Esophagus muscularis mucosa (tissue), 4 donors: ENCODE data around the gene CYB5R3. TPM values are rescaled to one million over a fixed set of nuclear protein-coding genes. Genes with fewer than 3 reads are reported as not detected.
A peak's percentile ranks its signal among the peaks of the same experiment; 100 is the strongest.

Experiments
- DNase-seq: peaks from one replicate; pipeline ENCODE4 v3.0.0-alpha.2; 2017; ENCODE audit errors: extremely low spot score
- H3K27ac ChIP-seq, 4 donors: fragments of 200-600 bp; sonication (generic); replicated peaks in 1 of 4; 1 replicate in 3 of 4; 2 replicates in 1 of 4; pipeline ENCODE4 v1.5.1; 2016 to 2019; ENCODE audit warnings: mild to moderate bottlenecking in 1 of 4
- H3K27me3 ChIP-seq, 4 donors: fragments of 200-600 bp; sonication (generic); one replicate each; pipeline versions ENCODE4 v1.5.1 to v1.6.0; 2016 to 2019
- H3K36me3 ChIP-seq, 4 donors: fragments of 200-600 bp; sonication (generic); one replicate each; pipeline ENCODE4 v1.5.1; 2016 to 2019
- H3K4me1 ChIP-seq, 4 donors: fragments of 200-600 bp; sonication (generic); one replicate each; pipeline ENCODE4 v1.5.1; 2016 to 2019
- H3K4me3 ChIP-seq, 4 donors: fragments of 200-600 bp; sonication (generic); 1 replicate in 2 of 4; 2 replicates in 2 of 4; pipeline ENCODE4 v1.5.1; 2016 to 2019; ENCODE audit warnings: mild to moderate bottlenecking in 4 of 4, moderate library complexity in 1 of 4
- H3K9me3 ChIP-seq, 4 donors: fragments of 200-600 bp; sonication (generic); 1 replicate in 3 of 4; 2 replicates in 1 of 4; pipeline ENCODE4 v1.5.1; 2016 to 2019
- EP300 ChIP-seq: sonication (generic); formaldehyde crosslinking; IDR thresholded peaks from one replicate; pipeline ENCODE4 v1.6.1; 2017; ENCODE audit warnings: antibody characterized with exemption
- POLR2A ChIP-seq: fragments of 450-650 bp; IDR thresholded peaks from one replicate; pipeline ENCODE4 v1.6.1; 2017; ENCODE audit warnings: antibody characterized with exemption, moderate library complexity, mild to moderate bottlenecking, low read depth
- POLR2AphosphoS5 ChIP-seq, 2 donors: sonication (generic); formaldehyde crosslinking; IDR thresholded peaks; one replicate each; pipeline ENCODE4 v1.6.1; 2017; ENCODE audit warnings: antibody characterized with exemption in 2 of 2
- WGBS: methylation state at CpG from one replicate; pipeline ENCODE4 v1.1.5; 2018; 5-methylcytosine and 5-hydroxymethylcytosine counted together
- intact Hi-C: fragments of 100-400 bp; cut with DNase I; formaldehyde crosslinking; loops from one replicate; pipeline ENCODE4 v1.15.1; 2023
- total RNA-seq, 4 donors: library from RNA; depleted of rRNA; stranded (reverse); fragments of >200 nt; gene quantifications; one replicate each; pipeline versions ENCODE4 v1.1.0 to v1.2.1, GENCODE V29; 2016
- TF ChIP-seq, protein P1 (sequence below), 3 experiments: fragments of 200-600 bp in 2 of 3; fragments of 450-650 bp in 1 of 3; sonication (generic) in 2 of 3; IDR thresholded peaks; one replicate each; pipeline ENCODE4 v1.5.1; 2017 to 2019; ENCODE audit warnings: antibody characterized with exemption in 3 of 3, mild to moderate bottlenecking in 2 of 3, moderate library complexity in 1 of 3

The CYB5R3 gene
- total RNA-seq, 4 donors from 2014 or later, result 154 to 287 (median 221) TPM

DNA sequence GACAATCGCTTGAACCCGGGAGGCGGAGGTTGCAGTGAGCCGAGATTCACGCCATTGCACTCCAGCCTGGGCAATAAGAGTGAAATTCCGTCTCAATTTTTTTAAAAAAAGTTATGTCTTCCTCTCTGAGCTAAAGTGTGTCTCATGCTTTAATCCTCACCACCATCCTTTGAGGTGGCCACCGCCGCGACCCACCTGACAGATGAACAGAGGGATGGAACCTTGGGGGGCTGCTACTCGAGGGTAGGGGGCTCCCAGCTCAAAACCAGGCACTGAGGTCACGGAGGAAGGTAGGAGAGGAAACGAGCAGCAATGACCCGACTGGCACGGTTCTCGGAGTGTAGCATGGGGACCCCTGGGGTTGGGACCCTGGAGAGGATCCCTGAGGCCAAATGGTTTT, 23.8 kb downstream of the CYB5R3 start:
- Histone ChIP-seq H3K27ac (no peak overlapping the region), H3K4me3 (no peak overlapping the region), H3K27me3 (no peaks in the 10 kb centered on the region), H3K36me3 (peaks cover 50 to 93% (median 85%) of the 10 kb centered on the region in 4 donors), H3K9me3 (no peaks in the 10 kb centered on the region), H3K4me1 (peaks cover 24 to 45% (median 39%) of the 10 kb centered on the region in 4 donors)
- TF ChIP-seq POLR2A, result no peak
- TF ChIP-seq POLR2AphosphoS5 (IDR thresholded peaks at IDR 0.05), result no peak
- TF ChIP-seq, protein P1, sequence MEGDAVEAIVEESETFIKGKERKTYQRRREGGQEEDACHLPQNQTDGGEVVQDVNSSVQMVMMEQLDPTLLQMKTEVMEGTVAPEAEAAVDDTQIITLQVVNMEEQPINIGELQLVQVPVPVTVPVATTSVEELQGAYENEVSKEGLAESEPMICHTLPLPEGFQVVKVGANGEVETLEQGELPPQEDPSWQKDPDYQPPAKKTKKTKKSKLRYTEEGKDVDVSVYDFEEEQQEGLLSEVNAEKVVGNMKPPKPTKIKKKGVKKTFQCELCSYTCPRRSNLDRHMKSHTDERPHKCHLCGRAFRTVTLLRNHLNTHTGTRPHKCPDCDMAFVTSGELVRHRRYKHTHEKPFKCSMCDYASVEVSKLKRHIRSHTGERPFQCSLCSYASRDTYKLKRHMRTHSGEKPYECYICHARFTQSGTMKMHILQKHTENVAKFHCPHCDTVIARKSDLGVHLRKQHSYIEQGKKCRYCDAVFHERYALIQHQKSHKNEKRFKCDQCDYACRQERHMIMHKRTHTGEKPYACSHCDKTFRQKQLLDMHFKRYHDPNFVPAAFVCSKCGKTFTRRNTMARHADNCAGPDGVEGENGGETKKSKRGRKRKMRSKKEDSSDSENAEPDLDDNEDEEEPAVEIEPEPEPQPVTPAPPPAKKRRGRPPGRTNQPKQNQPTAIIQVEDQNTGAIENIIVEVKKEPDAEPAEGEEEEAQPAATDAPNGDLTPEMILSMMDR (IDR thresholded peaks at IDR 0.05), result no peak
- TF ChIP-seq EP300, result no peak
- intact Hi-C loops, result no loop called here
- DNase-seq, result no peak
- 89% methylated on average over 15 of the region's 15 CpGs for WGBS

DNA sequence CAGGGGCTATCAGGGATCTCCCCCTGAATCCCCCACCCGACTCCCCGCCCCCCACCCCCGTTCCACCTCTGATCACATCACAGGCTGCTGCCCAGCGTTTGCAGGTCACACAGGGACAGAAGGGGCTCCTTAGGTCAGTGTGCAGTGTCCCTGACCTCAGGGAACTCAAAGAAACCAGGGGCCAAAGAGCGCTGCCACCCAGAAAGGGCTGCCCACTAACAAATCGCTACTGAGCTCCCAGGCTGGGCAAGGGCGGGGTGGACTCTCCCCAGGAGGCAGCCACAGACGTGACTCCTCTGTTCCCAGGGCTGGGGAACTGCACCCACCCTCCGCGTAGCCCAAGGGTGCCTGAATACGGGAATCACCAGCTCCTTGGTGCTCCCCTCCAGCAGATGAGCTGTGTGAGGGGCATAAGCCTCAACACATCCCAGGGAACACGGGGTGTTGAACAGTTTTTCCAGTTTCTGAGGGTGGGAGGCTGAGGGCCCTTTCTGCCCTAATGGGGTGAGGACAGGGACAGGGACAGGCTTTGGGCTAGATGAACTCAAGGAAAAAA, 24.6 kb downstream of the CYB5R3 start:
- intact Hi-C loops, result no loop called here

DNA sequence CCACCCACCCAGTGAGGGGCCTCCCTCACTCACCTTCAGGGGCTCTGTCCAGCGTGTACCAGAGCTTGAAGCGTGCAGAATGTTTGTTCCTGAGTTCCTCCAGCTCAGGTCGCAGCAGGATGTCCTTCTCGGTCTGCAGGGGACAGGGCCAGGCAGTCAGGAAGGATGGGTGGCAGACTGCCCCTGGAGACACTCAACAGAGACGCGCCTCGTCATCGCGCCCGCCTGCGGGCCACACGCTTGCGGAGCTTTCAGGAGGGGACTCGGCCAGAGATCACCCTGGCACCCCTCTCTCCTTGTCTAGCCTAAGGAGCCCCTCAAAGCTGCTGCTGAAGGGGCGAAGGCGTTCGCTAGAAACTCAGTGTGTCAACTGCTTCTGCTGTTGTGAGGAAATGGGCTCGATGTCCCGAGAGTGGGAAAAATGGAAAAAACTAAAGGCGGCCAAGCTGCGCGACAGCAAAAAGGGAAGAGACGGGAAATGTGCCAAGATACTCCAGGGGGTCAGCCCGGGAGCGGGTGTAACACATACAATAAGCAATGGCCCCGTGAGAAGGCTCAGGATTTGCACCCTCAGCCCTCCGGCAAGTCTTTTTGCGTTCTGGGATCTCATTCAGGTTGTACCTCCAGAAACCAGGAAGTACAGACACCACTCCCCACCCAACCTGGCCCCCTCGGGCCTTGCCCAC, 25.3 kb downstream of the CYB5R3 start:
- TF ChIP-seq EP300 (no peak), POLR2A (no peak), POLR2AphosphoS5 (IDR thresholded peaks at IDR 0.05) (no peak)
- TF ChIP-seq, protein P1 (IDR thresholded peaks at IDR 0.05), result no peak
- Histone ChIP-seq H3K27me3 (no peaks in the 10 kb centered on the region), H3K4me1 (peaks cover 24 to 46% (median 40%) of the 10 kb centered on the region in 4 donors), H3K27ac (peak overlapping the region; percentile 10 to 62 (median 50)), H3K9me3 (no peaks in the 10 kb centered on the region), H3K36me3 (peaks cover 42 to 93% (median 85%) of the 10 kb centered on the region in 4 donors), H3K4me3 (no peak overlapping the region)
- intact Hi-C loops, result no loop called here
- no peak for DNase-seq
- WGBS, result 53% methylated on average over 17 of the region's 29 CpGs

More for the DNA sequence above, 24.6 kb downstream of the CYB5R3 start:
- Histone ChIP-seq H3K4me3 (no peak overlapping the region), H3K36me3 (peaks cover 42 to 93% (median 85%) of the 10 kb centered on the region in 4 donors), H3K4me1 (peaks cover 24 to 46% (median 40%) of the 10 kb centered on the region in 4 donors), H3K27ac (peak overlapping the region; percentile 10 to 62 (median 50)), H3K27me3 (no peaks in the 10 kb centered on the region), H3K9me3 (no peaks in the 10 kb centered on the region)
- TF ChIP-seq EP300 (no peak), POLR2AphosphoS5 (IDR thresholded peaks at IDR 0.05) (no peak), POLR2A (no peak)
- TF ChIP-seq, protein P1 (IDR thresholded peaks at IDR 0.05), result no peak
- DNase-seq, result no peak
- WGBS, result 100% methylated on average over 1 of the region's 12 CpGs

DNA sequence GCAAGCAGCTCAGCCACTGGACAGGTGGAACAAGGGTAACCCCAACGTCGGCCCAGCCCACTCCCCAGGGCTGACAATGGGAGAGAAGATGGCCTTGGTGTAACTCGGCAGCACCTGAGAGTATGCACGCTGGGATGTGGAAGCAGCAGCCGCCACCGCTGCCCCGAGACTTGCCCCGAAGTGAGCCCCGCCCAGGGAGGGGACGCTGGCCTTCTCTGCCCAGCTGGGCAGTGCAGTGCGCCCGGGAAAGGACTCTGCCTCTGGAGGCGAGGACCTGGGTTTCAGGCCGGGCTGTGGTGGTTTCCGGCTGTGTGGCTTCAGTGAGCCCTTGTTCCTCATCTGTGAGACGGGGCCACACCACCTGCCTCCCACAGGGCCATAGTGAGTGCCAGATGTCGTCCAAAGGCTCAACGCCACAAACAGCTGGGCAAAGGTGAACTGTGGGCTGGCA, 25.9 kb downstream of the CYB5R3 start:
- no peak for DNase-seq
- Histone ChIP-seq H3K36me3 (peaks cover 37 to 90% (median 82%) of the 10 kb centered on the region in 4 donors), H3K4me1 (peaks cover 24 to 46% (median 40%) of the 10 kb centered on the region in 4 donors), H3K4me3 (no peak overlapping the region), H3K9me3 (no peaks in the 10 kb centered on the region), H3K27me3 (no peaks in the 10 kb centered on the region), H3K27ac (peak overlapping the region in 3 of 4 donors; percentile 10 to 62 (median 52))
- WGBS, result 73% methylated on average over 3 of the region's 18 CpGs
- TF ChIP-seq POLR2AphosphoS5 (IDR thresholded peaks at IDR 0.05) (no peak), POLR2A (no peak), EP300 (no peak)
- TF ChIP-seq, protein P1 (IDR thresholded peaks at IDR 0.05), result no peak
- intact Hi-C loops, result no loop called here
